Prostate gland (tissue), 2 donors: Measurements from ENCODE around the gene PACSIN1.

Experiments
- POLR2A ChIP-seq: fragments of 450-650 bp; IDR thresholded peaks from one replicate; pipeline ENCODE4 v1.6.1; 2016; ENCODE audit warnings: antibody characterized with exemption, mild to moderate bottlenecking
- TF ChIP-seq, protein P1 (sequence below), 4 experiments: fragments of 200-600 bp in 2 of 4; fragments of 450-650 bp in 2 of 4; sonication (generic) in 2 of 4; IDR thresholded peaks; 1 replicate in 3 of 4; 2 replicates in 1 of 4; pipeline ENCODE4 v1.5.1; 2016 to 2019; ENCODE audit warnings: antibody characterized with exemption in 4 of 4, mild to moderate bottlenecking in 2 of 4, moderate library complexity in 2 of 4

DNA sequence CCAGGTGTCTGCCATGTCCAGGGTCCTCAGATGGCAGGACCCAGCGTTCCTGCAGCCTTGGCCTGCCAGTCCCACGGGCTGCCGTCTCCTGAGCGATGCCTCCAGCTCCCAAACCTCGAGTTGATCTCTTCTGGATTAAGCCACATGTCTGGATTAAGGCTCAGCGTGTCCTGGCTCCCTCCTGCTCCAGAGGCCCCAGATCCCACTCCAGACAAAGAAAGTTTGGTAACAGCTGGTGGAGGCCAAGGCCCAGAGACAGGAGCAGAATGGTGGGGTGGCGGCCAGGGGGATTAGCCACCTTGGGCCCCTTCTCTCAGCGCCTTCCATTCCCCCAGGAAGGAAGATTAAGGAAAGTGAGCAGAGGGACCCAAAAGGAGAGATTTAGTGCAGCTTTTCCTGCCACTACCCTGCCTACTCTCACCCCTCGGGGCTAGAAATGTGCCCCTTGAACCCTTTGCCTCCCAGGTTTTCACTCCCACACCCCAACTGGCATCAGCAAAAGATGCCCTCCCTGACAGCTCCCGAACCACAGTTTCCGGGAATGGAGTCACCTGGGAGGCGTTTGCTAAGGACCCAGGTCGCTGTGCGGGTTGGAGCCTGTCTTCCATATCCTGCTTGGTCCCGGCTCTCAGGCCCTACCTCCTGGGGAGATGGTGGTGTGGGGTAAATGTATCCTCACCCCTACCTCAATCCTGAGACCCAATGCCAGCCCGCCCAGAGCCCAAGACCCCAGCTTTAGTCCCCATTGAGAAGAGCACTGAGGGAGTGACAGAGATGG is 83.3 kb downstream of the PACSIN1 start:
- TF ChIP-seq, protein P1, sequence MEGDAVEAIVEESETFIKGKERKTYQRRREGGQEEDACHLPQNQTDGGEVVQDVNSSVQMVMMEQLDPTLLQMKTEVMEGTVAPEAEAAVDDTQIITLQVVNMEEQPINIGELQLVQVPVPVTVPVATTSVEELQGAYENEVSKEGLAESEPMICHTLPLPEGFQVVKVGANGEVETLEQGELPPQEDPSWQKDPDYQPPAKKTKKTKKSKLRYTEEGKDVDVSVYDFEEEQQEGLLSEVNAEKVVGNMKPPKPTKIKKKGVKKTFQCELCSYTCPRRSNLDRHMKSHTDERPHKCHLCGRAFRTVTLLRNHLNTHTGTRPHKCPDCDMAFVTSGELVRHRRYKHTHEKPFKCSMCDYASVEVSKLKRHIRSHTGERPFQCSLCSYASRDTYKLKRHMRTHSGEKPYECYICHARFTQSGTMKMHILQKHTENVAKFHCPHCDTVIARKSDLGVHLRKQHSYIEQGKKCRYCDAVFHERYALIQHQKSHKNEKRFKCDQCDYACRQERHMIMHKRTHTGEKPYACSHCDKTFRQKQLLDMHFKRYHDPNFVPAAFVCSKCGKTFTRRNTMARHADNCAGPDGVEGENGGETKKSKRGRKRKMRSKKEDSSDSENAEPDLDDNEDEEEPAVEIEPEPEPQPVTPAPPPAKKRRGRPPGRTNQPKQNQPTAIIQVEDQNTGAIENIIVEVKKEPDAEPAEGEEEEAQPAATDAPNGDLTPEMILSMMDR (IDR thresholded peaks at IDR 0.05), result no peak
- TF ChIP-seq POLR2A, result no peak
